ENCODE measurements around the gene RPL37. TPM values are rescaled to one million over a fixed set of nuclear protein-coding genes. Genes with fewer than 3 reads are reported as not detected.
"Not testable (repeated sequence)": the region's sequence is repeated elsewhere in the genome, so short reads cannot be mapped to it uniquely, and the experiment has no call there.

Gene RPL37
- total RNA-seq, 2 experiments from 2014 or later: 1,702 to 1,706 TPM

GRCh38 chr5:40794340-40794739 is 40.7 kb downstream of the RPL37 start:
- not testable (repeated sequence) for H3K27ac Mint-ChIP-seq, H3K4me3 Mint-ChIP-seq, H3K27me3 Mint-ChIP-seq, H3K9me3 Mint-ChIP-seq, DNase-seq
- Mint-ChIP-seq H3K4me1 (peaks cover 47% of the 10 kb centered on the region), H3K36me3 (peaks cover 25% of the 10 kb centered on the region)

- not testable (repeated sequence) for DNase-seq, H3K4me3 Mint-ChIP-seq, H3K9me3 Mint-ChIP-seq, H3K27me3 Mint-ChIP-seq, H3K27ac Mint-ChIP-seq
- H3K36me3 Mint-ChIP-seq: peaks cover 40% of the 10 kb centered on the region
- peaks cover 48% of the 10 kb centered on the region for H3K4me1 Mint-ChIP-seq
Observed at GRCh38 chr5:40792691-40793090, 42.3 kb downstream of the RPL37 start.

GRCh38 chr5:40791715-40792139 is 43.3 kb downstream of the RPL37 start:
- H3K4me3 Mint-ChIP-seq: no peak overlapping the region
- H3K27me3 Mint-ChIP-seq: no peaks in the 10 kb centered on the region
- peaks cover 6% of the 10 kb centered on the region for H3K9me3 Mint-ChIP-seq
- no peak overlapping the region for H3K27ac Mint-ChIP-seq
- peaks cover 51% of the 10 kb centered on the region for H3K4me1 Mint-ChIP-seq
- peaks cover 44% of the 10 kb centered on the region for H3K36me3 Mint-ChIP-seq
- DNase-seq: no peak

- Mint-ChIP-seq H3K27me3 (no peaks in the 10 kb centered on the region), H3K4me1 (peaks cover 50% of the 10 kb centered on the region), H3K9me3 (peaks cover 8% of the 10 kb centered on the region), H3K36me3 (peaks cover 47% of the 10 kb centered on the region), H3K27ac (no peak overlapping the region), H3K4me3 (no peak overlapping the region)
- no peak for DNase-seq
Observed at GRCh38 chr5:40790947-40791593, 44.0 kb downstream of the RPL37 start.

GRCh38 chr5:40788941-40789340 is 46.1 kb downstream of the RPL37 start:
- not testable (repeated sequence) for H3K27me3 Mint-ChIP-seq, DNase-seq, H3K4me3 Mint-ChIP-seq, H3K9me3 Mint-ChIP-seq, H3K27ac Mint-ChIP-seq
- Mint-ChIP-seq H3K4me1 (peaks cover 41% of the 10 kb centered on the region), H3K36me3 (peaks cover 32% of the 10 kb centered on the region)

GRCh38 chr5:40787986-40788385 is 47.0 kb downstream of the RPL37 start:
- DNase-seq: no peak
- no peak overlapping the region for H3K27ac Mint-ChIP-seq
- no peaks in the 10 kb centered on the region for H3K27me3 Mint-ChIP-seq
- H3K4me1 Mint-ChIP-seq: peaks cover 33% of the 10 kb centered on the region
- H3K4me3 Mint-ChIP-seq: no peak overlapping the region
- peaks cover 29% of the 10 kb centered on the region for H3K36me3 Mint-ChIP-seq
- peaks cover 8% of the 10 kb centered on the region for H3K9me3 Mint-ChIP-seq

- not testable (repeated sequence) for DNase-seq, H3K27me3 Mint-ChIP-seq, H3K27ac Mint-ChIP-seq, H3K9me3 Mint-ChIP-seq, H3K4me3 Mint-ChIP-seq
- H3K4me1 Mint-ChIP-seq: peaks cover 43% of the 10 kb centered on the region
- peaks cover 29% of the 10 kb centered on the region for H3K36me3 Mint-ChIP-seq
Observed at GRCh38 chr5:40786664-40787063, 48.4 kb downstream of the RPL37 start.

- Mint-ChIP-seq H3K27ac (no peak overlapping the region), H3K4me1 (peaks cover 43% of the 10 kb centered on the region), H3K36me3 (peaks cover 29% of the 10 kb centered on the region), H3K27me3 (no peaks in the 10 kb centered on the region), H3K4me3 (no peak overlapping the region), H3K9me3 (peaks cover 8% of the 10 kb centered on the region)
- no peak for DNase-seq
Observed at GRCh38 chr5:40784916-40785315, 50.1 kb downstream of the RPL37 start.

- H3K4me1 Mint-ChIP-seq: peaks cover 46% of the 10 kb centered on the region
- H3K27ac Mint-ChIP-seq: no peak overlapping the region
- H3K9me3 Mint-ChIP-seq: peaks cover 8% of the 10 kb centered on the region
- no peak overlapping the region for H3K4me3 Mint-ChIP-seq
- H3K36me3 Mint-ChIP-seq: peaks cover 29% of the 10 kb centered on the region
- DNase-seq: no peak
- no peaks in the 10 kb centered on the region for H3K27me3 Mint-ChIP-seq
Observed at GRCh38 chr5:40784027-40784653, 50.9 kb downstream of the RPL37 start.

GRCh38 chr5:40781843-40782409 is 53.1 kb downstream of the RPL37 start:
- Mint-ChIP-seq H3K27me3 (no peaks in the 10 kb centered on the region), H3K4me1 (peaks cover 41% of the 10 kb centered on the region), H3K4me3 (no peak overlapping the region), H3K9me3 (peaks cover 3% of the 10 kb centered on the region), H3K36me3 (peaks cover 11% of the 10 kb centered on the region), H3K27ac (no peak overlapping the region)
- DNase-seq: no peak

- peaks cover 43% of the 10 kb centered on the region for H3K4me1 Mint-ChIP-seq
- peaks cover 10% of the 10 kb centered on the region for H3K36me3 Mint-ChIP-seq
- H3K27me3 Mint-ChIP-seq: no peaks in the 10 kb centered on the region
- H3K27ac Mint-ChIP-seq: peak overlapping the region; percentile 2
- DNase-seq: no peak
- no peak overlapping the region for H3K4me3 Mint-ChIP-seq
- no peaks in the 10 kb centered on the region for H3K9me3 Mint-ChIP-seq
Observed at GRCh38 chr5:40780858-40781257, 54.2 kb downstream of the RPL37 start.

GRCh38 chr5:40780199-40780598 is 54.8 kb downstream of the RPL37 start:
- Mint-ChIP-seq H3K27ac (peak overlapping the region; percentile 25), H3K9me3 (no peaks in the 10 kb centered on the region), H3K4me1 (peaks cover 40% of the 10 kb centered on the region), H3K36me3 (peaks cover 11% of the 10 kb centered on the region), H3K4me3 (no peak overlapping the region), H3K27me3 (no peaks in the 10 kb centered on the region)
- no peak for DNase-seq

GRCh38 chr5:40779561-40779960 is 55.5 kb downstream of the RPL37 start:
- Mint-ChIP-seq H3K27me3 (no peaks in the 10 kb centered on the region), H3K4me1 (peaks cover 38% of the 10 kb centered on the region), H3K4me3 (no peak overlapping the region), H3K36me3 (peaks cover 11% of the 10 kb centered on the region), H3K27ac (no peak overlapping the region), H3K9me3 (no peaks in the 10 kb centered on the region)
- no peak for DNase-seq

GRCh38 chr5:40778133-40778532 is 56.9 kb downstream of the RPL37 start:
- no peak overlapping the region for H3K4me3 Mint-ChIP-seq
- peaks cover 32% of the 10 kb centered on the region for H3K4me1 Mint-ChIP-seq
- no peaks in the 10 kb centered on the region for H3K27me3 Mint-ChIP-seq
- no peaks in the 10 kb centered on the region for H3K9me3 Mint-ChIP-seq
- no peak overlapping the region for H3K27ac Mint-ChIP-seq
- no peak for DNase-seq
- peaks cover 11% of the 10 kb centered on the region for H3K36me3 Mint-ChIP-seq

GRCh38 chr5:40776658-40776977 is 58.4 kb downstream of the RPL37 start:
- DNase-seq: no peak
- no peak overlapping the region for H3K27ac Mint-ChIP-seq

More at GRCh38 chr5:40776658-40776977, 58.4 kb downstream of the RPL37 start:
- H3K9me3 Mint-ChIP-seq: no peaks in the 10 kb centered on the region
- H3K4me1 Mint-ChIP-seq: peaks cover 21% of the 10 kb centered on the region
- peaks cover 11% of the 10 kb centered on the region for H3K36me3 Mint-ChIP-seq
- H3K4me3 Mint-ChIP-seq: no peak overlapping the region
- no peaks in the 10 kb centered on the region for H3K27me3 Mint-ChIP-seq
